Activated CD4-positive, alpha-beta memory T cell treated with anti-CD3 and anti-CD28 coated beads, Interleukin-2, amount 10 ng/mL, durations not matched to agents 7 days and 5 days (primary cell): ENCODE data around the gene AK9. TPM values are rescaled to one million over a fixed set of nuclear protein-coding genes. Genes with fewer than 3 reads are reported as not detected.

Experiments used
- CTCF ChIA-PET: fragments of 350-600 bp; sonication (Branson Sonifier 250); formaldehyde crosslinking; loops from one replicate; lab custom pipeline; 2021; ENCODE audit warnings: antibody characterized with exemption, inconsistent platforms; lab: Charles Lee
- POLR2A ChIA-PET: fragments of 350-600 bp; sonication (Branson Sonifier 250); formaldehyde crosslinking; loops from one replicate; lab custom pipeline; 2021; ENCODE audit warnings: antibody characterized with exemption; lab: Charles Lee
- DNase-seq: peaks from one replicate; pipeline ENCODE4 v3.0.0-alpha.2; 2020
- H3K27ac Mint-ChIP-seq: one replicate; pipeline ENCODE4 v1.8.0; 2021; ENCODE audit warnings: mild to moderate bottlenecking, mixed read lengths
- H3K27me3 Mint-ChIP-seq: one replicate; pipeline ENCODE4 v1.8.0; 2021; ENCODE audit warnings: mixed read lengths
- H3K36me3 Mint-ChIP-seq: one replicate; pipeline ENCODE4 v1.8.0; 2021; ENCODE audit warnings: low read depth, mixed read lengths
- H3K4me1 Mint-ChIP-seq: one replicate; pipeline ENCODE4 v1.8.0; 2021; ENCODE audit warnings: mixed read lengths
- H3K4me3 Mint-ChIP-seq: one replicate; pipeline ENCODE4 v1.8.0; 2021; ENCODE audit warnings: mild to moderate bottlenecking, mixed read lengths
- H3K9me3 Mint-ChIP-seq: one replicate; pipeline ENCODE4 v1.8.0; 2021; ENCODE audit warnings: mixed read lengths
- total RNA-seq, 2 experiments: library from RNA; stranded (reverse); gene quantifications; one replicate each; pipeline ENCODE4 v1.2.3, GENCODE V29; 2021

The AK9 gene
- total RNA-seq, 2 experiments from 2014 or later, result 4.9 to 5.5 TPM

DNA sequence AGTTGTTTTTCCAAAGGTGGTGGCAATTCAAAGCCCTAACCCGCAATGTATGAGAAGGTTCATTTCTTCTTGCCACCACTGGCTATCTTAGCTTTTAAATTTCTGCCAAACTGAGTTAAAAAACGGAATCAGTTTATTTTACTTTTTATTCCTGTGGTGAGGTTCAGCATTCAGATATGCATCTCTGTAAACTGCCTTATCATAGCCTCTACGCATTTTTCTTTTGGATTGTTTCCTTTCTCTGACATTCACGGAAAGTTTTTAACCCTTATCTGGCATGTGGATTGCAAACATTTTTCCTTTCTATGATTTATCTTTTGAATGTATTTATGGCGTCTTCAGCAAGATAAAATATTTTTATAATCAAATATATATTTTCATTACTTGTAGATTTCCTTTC is 37.7 kb downstream of the AK9 start:
- POLR2A ChIA-PET, result no interaction called here
- Mint-ChIP-seq H3K27ac (no peak overlapping the region), H3K4me1 (no peaks in the 10 kb centered on the region), H3K9me3 (no peaks in the 10 kb centered on the region), H3K27me3 (no peaks in the 10 kb centered on the region), H3K36me3 (no peaks in the 10 kb centered on the region), H3K4me3 (no peak overlapping the region)
- DNase-seq, result no peak
- CTCF ChIA-PET, result no interaction called here

DNA sequence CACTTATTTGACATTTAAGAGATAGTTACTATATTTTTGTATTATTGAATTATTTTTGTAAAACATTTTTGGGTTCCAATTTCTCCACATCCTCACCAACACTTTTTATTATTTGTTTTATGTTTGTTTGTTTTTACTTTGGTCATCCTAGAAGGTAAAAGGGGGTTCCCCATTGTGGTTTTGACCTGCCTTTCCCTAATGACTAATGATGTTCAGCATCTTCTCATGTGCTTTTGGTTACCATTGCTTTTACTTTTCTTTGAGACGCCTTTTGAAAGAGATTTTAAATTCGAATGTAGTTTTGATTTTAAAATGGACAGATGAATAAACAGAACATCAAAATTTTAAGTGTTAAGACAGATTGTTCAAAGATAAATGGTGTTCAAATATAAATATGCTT is 46.9 kb downstream of the AK9 start:
- peaks cover 2% of the 10 kb centered on the region for H3K4me1 Mint-ChIP-seq
- H3K27me3 Mint-ChIP-seq, result no peaks in the 10 kb centered on the region
- no peaks in the 10 kb centered on the region for H3K36me3 Mint-ChIP-seq
- H3K9me3 Mint-ChIP-seq, result peaks cover 3% of the 10 kb centered on the region
- CTCF ChIA-PET, result no interaction called here
- no peak overlapping the region for H3K4me3 Mint-ChIP-seq
- H3K27ac Mint-ChIP-seq, result no peak overlapping the region
- POLR2A ChIA-PET, result no interaction called here
- no peak for DNase-seq

DNA sequence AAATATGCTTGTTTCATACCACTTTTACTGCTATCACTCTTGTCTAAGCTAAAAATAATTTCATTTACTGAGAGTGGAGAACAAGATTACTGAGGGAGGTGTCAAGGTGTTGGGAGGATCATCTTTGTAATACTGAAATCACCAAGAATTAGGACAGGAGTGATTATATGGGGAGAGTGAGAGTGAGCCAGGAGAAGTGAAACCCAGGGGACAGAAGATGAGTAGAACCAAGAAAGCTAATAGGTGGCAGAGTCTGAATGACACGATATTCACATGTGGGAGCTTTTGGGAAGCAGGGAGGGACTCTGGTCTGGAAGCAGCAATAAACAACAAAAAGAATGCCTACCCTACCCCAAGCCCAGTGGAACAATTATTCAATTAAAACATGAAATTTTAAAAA is 58.6 kb downstream of the AK9 start:
- H3K4me3 Mint-ChIP-seq, result no peak overlapping the region
- H3K9me3 Mint-ChIP-seq, result no peaks in the 10 kb centered on the region
- no peaks in the 10 kb centered on the region for H3K4me1 Mint-ChIP-seq
- H3K36me3 Mint-ChIP-seq, result no peaks in the 10 kb centered on the region
- H3K27ac Mint-ChIP-seq, result no peak overlapping the region
- CTCF ChIA-PET, result no interaction called here
- POLR2A ChIA-PET, result no interaction called here
- DNase-seq, result no peak
- peaks cover 2% of the 10 kb centered on the region for H3K27me3 Mint-ChIP-seq

DNA sequence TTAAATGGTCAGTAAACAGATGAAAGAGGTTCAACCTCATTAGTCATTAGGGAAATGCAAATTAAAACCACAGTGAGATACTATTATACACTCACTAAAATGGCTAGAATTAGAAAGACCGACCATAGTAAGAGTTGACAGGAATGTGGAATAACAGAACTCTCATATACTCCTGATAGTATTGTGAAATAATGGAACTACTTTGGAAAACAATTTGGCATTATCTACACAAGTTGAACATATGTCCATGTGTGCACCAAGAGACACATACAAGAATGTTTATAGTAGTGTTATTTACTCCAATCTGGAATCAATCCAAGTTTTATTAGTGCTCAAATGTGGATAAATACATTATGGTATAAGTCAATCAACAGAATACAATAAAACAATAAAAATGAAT is 59.6 kb downstream of the AK9 start:
- no peak for DNase-seq
- Mint-ChIP-seq H3K4me1 (no peaks in the 10 kb centered on the region), H3K27ac (no peak overlapping the region), H3K27me3 (no peaks in the 10 kb centered on the region), H3K36me3 (no peaks in the 10 kb centered on the region), H3K9me3 (no peaks in the 10 kb centered on the region), H3K4me3 (no peak overlapping the region)
- ChIA-PET POLR2A (no interaction called here), CTCF (no interaction called here)

DNA sequence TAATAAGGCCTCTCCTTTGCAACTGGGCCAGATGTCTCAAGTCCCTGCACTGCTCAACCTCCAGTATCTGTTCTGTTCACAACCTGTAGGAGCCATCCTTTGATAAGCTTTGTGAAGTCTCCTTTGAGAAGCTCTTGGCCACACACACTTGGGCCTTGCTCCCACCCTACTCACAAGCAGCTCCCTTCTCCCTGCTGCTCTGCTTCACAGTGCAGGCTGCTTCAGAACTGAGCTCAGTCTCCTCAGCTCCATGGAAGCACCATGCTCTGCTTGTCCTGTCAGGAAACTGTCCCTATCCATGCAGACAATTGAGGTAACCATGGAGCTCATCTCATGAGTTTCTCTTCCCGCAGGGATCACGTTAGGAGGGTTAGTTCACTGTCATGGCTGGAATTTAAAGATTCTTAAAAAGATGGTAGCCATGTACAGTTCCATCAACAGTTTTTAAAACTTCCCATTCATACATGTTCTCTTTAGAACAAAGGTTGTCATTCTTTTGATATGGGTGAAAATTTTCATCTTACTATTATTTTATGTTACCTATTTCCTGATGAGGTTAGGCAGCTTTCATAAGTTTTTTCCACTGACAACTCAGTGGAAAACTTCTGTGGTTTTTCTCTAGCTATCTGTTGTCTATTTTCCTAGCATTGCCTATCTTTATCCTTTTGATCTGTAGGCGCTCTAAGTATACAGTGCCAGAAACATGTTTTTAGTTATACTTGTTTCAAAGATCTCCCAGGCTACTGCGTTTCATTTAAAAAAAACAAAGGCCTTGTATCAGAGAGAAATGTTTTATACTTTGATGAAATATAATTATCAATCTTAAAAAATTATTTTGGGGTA is 62.6 kb downstream of the AK9 start:
- no peak overlapping the region for H3K4me3 Mint-ChIP-seq
- ChIA-PET POLR2A (interaction anchor here (0.9 kb wide), 1 partner anchor 169 kb away, joined by 3 read pairs; no protein-coding TSS in a partner anchor), CTCF (no interaction called here)
- H3K9me3 Mint-ChIP-seq, result no peaks in the 10 kb centered on the region
- no peak for DNase-seq
- no peak overlapping the region for H3K27ac Mint-ChIP-seq
- no peaks in the 10 kb centered on the region for H3K4me1 Mint-ChIP-seq
- H3K27me3 Mint-ChIP-seq, result peaks cover 1% of the 10 kb centered on the region
- no peaks in the 10 kb centered on the region for H3K36me3 Mint-ChIP-seq

DNA sequence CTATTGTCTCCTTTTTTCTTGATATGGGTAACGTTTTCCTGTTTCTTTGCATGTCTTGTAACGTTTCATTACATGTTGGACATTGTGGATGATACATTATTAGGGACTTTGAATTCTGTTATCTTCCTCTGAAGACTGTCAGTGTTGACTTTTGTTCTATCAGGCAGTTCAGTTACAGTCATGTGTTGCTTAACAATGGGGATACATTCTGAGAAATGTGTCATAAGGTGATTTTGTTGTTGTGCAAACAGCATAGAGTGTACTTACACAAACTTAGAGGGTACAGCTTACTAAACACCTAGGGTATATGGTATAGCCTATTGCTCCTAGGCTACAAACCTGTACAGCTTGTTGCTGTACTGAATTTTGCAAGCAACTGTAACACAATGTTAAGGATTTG is 64.7 kb downstream of the AK9 start:
- Mint-ChIP-seq H3K27me3 (peaks cover 1% of the 10 kb centered on the region), H3K27ac (no peak overlapping the region), H3K4me1 (no peaks in the 10 kb centered on the region), H3K9me3 (no peaks in the 10 kb centered on the region), H3K4me3 (no peak overlapping the region), H3K36me3 (no peaks in the 10 kb centered on the region)
- DNase-seq, result no peak
- POLR2A ChIA-PET, result no interaction called here
- CTCF ChIA-PET, result no interaction called here

DNA sequence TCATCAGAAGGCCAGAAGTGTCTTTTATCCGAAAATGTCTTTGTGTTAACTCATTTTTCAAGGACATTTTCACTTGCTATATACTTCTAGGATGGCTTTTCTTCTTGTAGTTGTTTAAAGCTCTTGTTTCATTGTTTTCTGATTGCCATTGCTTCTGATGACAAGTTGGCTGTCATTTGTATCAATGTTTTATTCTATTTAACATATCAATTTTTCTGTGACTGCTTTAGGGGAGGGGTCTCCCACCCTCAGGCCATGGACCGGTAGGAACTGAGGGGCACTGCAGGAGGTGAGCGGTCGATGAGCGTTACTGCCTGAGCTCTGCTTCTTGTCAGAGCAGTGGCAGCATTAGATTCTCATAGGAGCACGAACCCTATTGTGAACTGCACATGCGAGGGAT is 65.8 kb downstream of the AK9 start:
- ChIA-PET CTCF (no interaction called here), POLR2A (interaction anchor here (0.7 kb wide), 1 partner anchor 1980 kb away, joined by 3 read pairs; no protein-coding TSS in a partner anchor)
- Mint-ChIP-seq H3K4me1 (no peaks in the 10 kb centered on the region), H3K27me3 (peaks cover 1% of the 10 kb centered on the region), H3K36me3 (no peaks in the 10 kb centered on the region), H3K27ac (no peak overlapping the region), H3K9me3 (no peaks in the 10 kb centered on the region), H3K4me3 (no peak overlapping the region)
- no peak for DNase-seq

DNA sequence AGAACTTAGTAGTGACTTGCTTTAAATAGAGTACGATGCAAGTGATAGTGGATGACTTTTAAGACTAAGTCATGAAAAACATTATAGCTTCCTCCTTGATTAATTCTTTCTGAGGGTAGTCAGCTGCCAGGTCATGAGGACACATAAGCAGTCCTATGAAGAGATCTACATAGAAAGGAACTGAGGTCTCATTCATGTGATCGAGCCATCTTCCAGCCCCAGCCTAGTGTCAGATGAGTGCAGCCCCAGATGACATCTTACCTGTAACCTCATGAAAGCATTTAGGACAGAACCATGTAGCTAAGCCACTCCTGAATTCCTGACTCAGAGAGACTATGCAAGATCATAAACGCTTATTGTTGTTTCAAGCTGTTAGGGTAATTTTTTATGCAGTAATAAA is 67.7 kb downstream of the AK9 start:
- H3K9me3 Mint-ChIP-seq, result no peaks in the 10 kb centered on the region
- no peak overlapping the region for H3K4me3 Mint-ChIP-seq
- ChIA-PET CTCF (no interaction called here), POLR2A (no interaction called here)
- no peak for DNase-seq
- no peaks in the 10 kb centered on the region for H3K36me3 Mint-ChIP-seq
- H3K27me3 Mint-ChIP-seq, result peaks cover 1% of the 10 kb centered on the region
- no peaks in the 10 kb centered on the region for H3K4me1 Mint-ChIP-seq
- H3K27ac Mint-ChIP-seq, result no peak overlapping the region

DNA sequence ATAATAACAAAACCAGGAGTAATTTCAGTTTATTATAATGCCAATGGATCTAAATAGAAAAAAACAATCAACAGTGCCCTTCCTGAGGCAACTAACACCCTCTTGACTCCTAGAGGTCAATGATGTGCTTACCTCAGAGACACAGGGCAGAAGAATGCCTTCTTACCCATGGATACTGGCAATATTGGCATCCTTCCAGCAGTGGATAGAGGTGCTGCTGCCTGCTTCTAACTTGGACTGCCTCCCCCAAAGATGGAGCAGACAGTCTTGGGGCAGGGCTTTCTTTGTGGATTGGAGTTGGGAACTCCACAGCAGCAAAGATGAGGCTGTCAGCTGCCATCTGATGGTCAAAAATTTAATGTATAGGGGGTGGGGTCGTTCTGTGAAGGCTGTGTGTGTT is 78.7 kb downstream of the AK9 start:
- H3K27me3 Mint-ChIP-seq, result no peaks in the 10 kb centered on the region
- H3K27ac Mint-ChIP-seq, result no peak overlapping the region
- POLR2A ChIA-PET, result no interaction called here
- CTCF ChIA-PET, result no interaction called here
- no peak overlapping the region for H3K4me3 Mint-ChIP-seq
- H3K36me3 Mint-ChIP-seq, result no peaks in the 10 kb centered on the region
- H3K9me3 Mint-ChIP-seq, result no peaks in the 10 kb centered on the region
- peaks cover 5% of the 10 kb centered on the region for H3K4me1 Mint-ChIP-seq
- DNase-seq, result no peak

DNA sequence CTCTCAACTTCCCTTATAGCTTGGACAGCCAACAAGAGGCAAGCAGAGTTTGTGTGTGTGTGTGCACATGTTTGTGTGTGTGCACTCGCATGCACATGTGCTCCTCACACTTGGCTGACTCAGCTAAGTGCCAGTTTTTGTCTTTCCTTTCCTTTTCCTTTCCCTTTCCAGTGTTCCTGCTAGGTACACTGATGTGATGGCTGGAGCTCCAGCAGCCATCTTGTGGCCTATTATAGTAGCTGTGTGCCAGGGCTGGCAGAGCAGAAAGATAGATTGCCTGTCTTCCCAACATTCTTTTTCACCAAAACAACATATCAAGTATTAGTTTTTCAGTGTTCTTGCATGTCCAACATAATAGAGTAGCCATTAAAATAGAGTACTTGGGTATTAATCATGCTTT is 79.5 kb downstream of the AK9 start:
- Mint-ChIP-seq H3K9me3 (no peaks in the 10 kb centered on the region), H3K36me3 (no peaks in the 10 kb centered on the region), H3K4me3 (no peak overlapping the region), H3K27ac (no peak overlapping the region), H3K4me1 (peaks cover 5% of the 10 kb centered on the region), H3K27me3 (no peaks in the 10 kb centered on the region)
- ChIA-PET POLR2A (no interaction called here), CTCF (no interaction called here)
- DNase-seq, result no peak

DNA sequence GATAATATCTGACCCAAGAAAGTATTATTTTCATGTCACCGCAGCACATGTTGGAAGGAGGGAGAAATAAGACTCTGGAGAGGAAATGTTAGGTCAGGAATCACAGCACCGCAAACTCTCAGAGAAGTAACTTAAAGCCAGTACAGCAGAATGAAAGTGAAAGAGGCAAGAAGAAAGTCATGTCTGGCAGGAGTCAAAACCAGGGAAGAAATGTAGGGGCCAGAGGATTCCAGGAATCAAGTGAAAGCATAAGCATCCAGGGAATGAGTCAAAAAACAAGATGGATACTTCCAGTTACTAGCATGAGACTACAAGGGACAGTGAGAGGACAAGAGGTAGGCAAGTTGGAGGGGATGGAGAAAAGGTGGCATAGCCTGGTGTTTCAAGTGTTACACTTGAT is 80.4 kb downstream of the AK9 start:
- Mint-ChIP-seq H3K27ac (no peak overlapping the region), H3K4me3 (no peak overlapping the region), H3K27me3 (no peaks in the 10 kb centered on the region), H3K9me3 (no peaks in the 10 kb centered on the region), H3K4me1 (peaks cover 5% of the 10 kb centered on the region), H3K36me3 (no peaks in the 10 kb centered on the region)
- POLR2A ChIA-PET, result no interaction called here
- DNase-seq, result no peak
- CTCF ChIA-PET, result no interaction called here

DNA sequence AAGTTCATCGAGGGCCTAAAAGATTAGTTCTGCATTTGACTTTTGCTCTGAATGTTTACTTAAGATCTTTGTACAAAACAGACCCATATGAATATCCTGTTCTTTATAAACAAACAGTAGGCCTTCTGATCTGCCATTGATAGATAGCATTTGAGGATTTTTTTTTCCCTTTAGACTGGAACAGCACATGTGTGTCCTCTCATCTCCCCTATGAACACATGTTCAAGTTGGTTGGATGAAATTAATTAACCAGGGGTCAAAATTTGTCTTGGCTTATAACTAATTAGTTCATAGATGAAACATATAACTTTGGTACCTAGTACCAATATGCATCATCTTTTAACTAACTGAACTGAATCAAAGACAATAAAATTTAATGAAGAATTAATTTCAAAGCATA is 81.3 kb downstream of the AK9 start:
- DNase-seq, result no peak
- CTCF ChIA-PET, result no interaction called here
- H3K27me3 Mint-ChIP-seq, result no peaks in the 10 kb centered on the region
- H3K4me1 Mint-ChIP-seq, result peaks cover 5% of the 10 kb centered on the region
- H3K9me3 Mint-ChIP-seq, result no peaks in the 10 kb centered on the region
- H3K27ac Mint-ChIP-seq, result no peak overlapping the region
- no peaks in the 10 kb centered on the region for H3K36me3 Mint-ChIP-seq
- POLR2A ChIA-PET, result no interaction called here
- no peak overlapping the region for H3K4me3 Mint-ChIP-seq

DNA sequence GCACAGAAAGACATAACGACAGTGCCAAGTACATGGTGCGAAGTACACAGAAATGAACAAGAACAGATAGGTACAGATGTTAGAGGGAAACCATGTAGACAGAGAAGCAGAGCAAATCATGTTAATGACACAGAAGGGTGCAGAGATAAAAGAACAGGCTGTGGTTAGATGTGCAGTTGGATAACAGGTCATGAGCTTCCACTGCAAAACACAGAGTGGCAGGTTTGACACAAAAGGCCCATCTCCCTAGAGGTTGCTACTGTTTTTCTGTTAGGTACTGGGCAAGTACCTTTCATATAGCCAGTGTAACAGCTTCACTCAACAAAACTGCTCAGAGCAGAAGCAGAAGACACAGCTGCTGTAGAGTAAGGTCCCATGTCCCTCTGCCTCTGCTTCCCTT is 84.6 kb downstream of the AK9 start:
- Mint-ChIP-seq H3K9me3 (no peaks in the 10 kb centered on the region), H3K27me3 (peaks cover 1% of the 10 kb centered on the region), H3K27ac (no peak overlapping the region), H3K4me3 (no peak overlapping the region), H3K4me1 (peaks cover 5% of the 10 kb centered on the region), H3K36me3 (no peaks in the 10 kb centered on the region)
- ChIA-PET POLR2A (no interaction called here), CTCF (no interaction called here)
- no peak for DNase-seq

DNA sequence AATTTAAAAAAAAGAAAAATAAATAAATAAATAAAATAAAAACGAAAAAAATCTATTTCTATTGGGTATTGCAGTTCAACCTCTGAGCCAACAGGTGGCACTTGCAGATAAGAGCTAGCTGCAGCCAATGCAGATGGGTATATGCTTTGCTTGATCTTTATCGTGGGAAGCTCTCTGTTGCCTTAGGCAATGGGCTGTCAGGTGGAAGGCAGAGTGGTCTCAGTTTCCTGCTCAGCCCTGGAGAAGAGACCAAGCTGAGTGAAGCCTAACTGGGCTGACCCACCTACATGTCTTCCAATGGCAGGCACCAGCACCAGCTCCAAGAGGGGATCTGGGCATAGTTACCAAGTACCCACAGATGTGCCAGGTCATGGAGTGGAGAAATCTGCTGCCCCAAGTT is 95.0 kb downstream of the AK9 start:
- H3K27ac Mint-ChIP-seq, result no peak overlapping the region
- H3K4me1 Mint-ChIP-seq, result no peaks in the 10 kb centered on the region
- ChIA-PET POLR2A (no interaction called here), CTCF (interaction anchor here (0.9 to 1.6 kb wide), 3 partner anchors 95 to 443 kb away, joined by 4 to 15 read pairs (median 5); partner anchors contain the start of genes AK9 and FIG4)
- DNase-seq, result no peak
- H3K9me3 Mint-ChIP-seq, result peaks cover 8% of the 10 kb centered on the region
- H3K36me3 Mint-ChIP-seq, result no peaks in the 10 kb centered on the region
- H3K27me3 Mint-ChIP-seq, result peaks cover 2% of the 10 kb centered on the region
- no peak overlapping the region for H3K4me3 Mint-ChIP-seq
